Upper lobe of left lung (tissue), 4 donors: Measurements from ENCODE around the gene PIP5K1C.

Experiments used
- CTCF ChIP-seq, 6 experiments: fragments of 450-650 bp in 4 of 6; fragments of 200-600 bp in 2 of 6; sonication (generic) in 2 of 6; IDR thresholded peaks; one replicate each; pipeline ENCODE4 v1.5.1; 2016 to 2019; ENCODE audit warnings: antibody characterized with exemption in 6 of 6
- POLR2A ChIP-seq, 4 donors: fragments of 450-650 bp; IDR thresholded peaks; one replicate each; pipeline ENCODE4 v1.5.1; 2016 to 2017; ENCODE audit warnings: antibody characterized with exemption in 4 of 4, mild to moderate bottlenecking in 2 of 4

- no peak for TF ChIP-seq POLR2A (IDR thresholded peaks at IDR 0.05)
- no peak for TF ChIP-seq CTCF (IDR thresholded peaks at IDR 0.05)
Observed at GRCh38 chr19:3611841-3612240, 88.4 kb downstream of the PIP5K1C start.
